Activated naive CD4-positive, alpha-beta T cell treated with Interleukin-2 at 50 U/mL for 16 hours (primary cell): ENCODE measurements around the gene DCST2.

ENCODE experiments used
- DNase-seq: peaks from one replicate; pipeline ENCODE4 v3.0.0-alpha.2; 2020

DCST2 gene

GRCh38 chr1:155069551-155070157, 36.1 kb upstream of the DCST2 start:
- no peak for DNase-seq

GRCh38 chr1:155068599-155068998, 35.0 kb upstream of the DCST2 start:
- no peak for DNase-seq

- DNase-seq: no peak
Observed at GRCh38 chr1:155066777-155067176, 33.2 kb upstream of the DCST2 start.

GRCh38 chr1:155064832-155065429, 31.4 kb upstream of the DCST2 start:
- no peak for DNase-seq

GRCh38 chr1:155064111-155064831, 30.7 kb upstream of the DCST2 start:
- peak; percentile 41 for DNase-seq

- DNase-seq: peak; percentile 87
Observed at GRCh38 chr1:155063550-155064110, 30.0 kb upstream of the DCST2 start, which contains the start of gene EFNA4. TSS of gene EFNA4 (plus strand) at chr1:155063740. CDS start at chr1:155063824, 84 bp downstream.

- DNase-seq: peak; percentile 80
Observed at GRCh38 chr1:155062702-155063411, 29.3 kb upstream of the DCST2 start.

- no peak for DNase-seq
Observed at GRCh38 chr1:155062151-155062686, 28.6 kb upstream of the DCST2 start.

GRCh38 chr1:155061381-155062150, 28.0 kb upstream of the DCST2 start:
- DNase-seq: peak; percentile 96

- no peak for DNase-seq
Observed at GRCh38 chr1:155060736-155061135, 27.2 kb upstream of the DCST2 start.

GRCh38 chr1:155057788-155058211, 24.2 kb upstream of the DCST2 start:
- DNase-seq: no peak

- no peak for DNase-seq
Observed at GRCh38 chr1:155057104-155057503, 23.5 kb upstream of the DCST2 start.

GRCh38 chr1:155053531-155054105, 20.0 kb upstream of the DCST2 start:
- no peak for DNase-seq

- DNase-seq: peak; percentile 21
Observed at GRCh38 chr1:155052439-155053395, 19.1 kb upstream of the DCST2 start.

- peak; percentile 55 for DNase-seq
Observed at GRCh38 chr1:155051777-155052398, 18.3 kb upstream of the DCST2 start.

- no peak for DNase-seq
Observed at GRCh38 chr1:155051342-155051776, 17.8 kb upstream of the DCST2 start.

GRCh38 chr1:155050560-155051341, 17.2 kb upstream of the DCST2 start, which contains the start of gene ADAM15:
TSS of gene ADAM15 (plus strand) at chr1:155051316. CDS start at chr1:155051387, 71 bp downstream.
- DNase-seq: peak; percentile 82

GRCh38 chr1:155049651-155050559, 16.3 kb upstream of the DCST2 start:
- no peak for DNase-seq
